WTC11 (cell line): Measurements from ENCODE around the gene PRDM15. TPM values are rescaled to one million over a fixed set of nuclear protein-coding genes. Genes with fewer than 3 reads are reported as not detected.

Experiments used
- ATAC-seq: fragments of 200-7000 bp; cut with Tn5 transposase; 2 replicates; pipeline ENCODE4 v1.10.0; 2021; ENCODE audit warnings: mild to moderate bottlenecking, moderate library complexity
- CTCF ChIA-PET: fragments of 300-600 bp; sonication (Branson Sonifier 250); formaldehyde crosslinking; loops from one replicate; lab custom pipeline; 2021; ENCODE audit warnings: antibody characterized with exemption; lab: Charles Lee
- POLR2A ChIA-PET: fragments of 350-600 bp; sonication (Branson Sonifier 250); formaldehyde crosslinking; loops from one replicate; lab custom pipeline; 2021; ENCODE audit warnings: antibody characterized with exemption; lab: Charles Lee
- DNase-seq: peaks from one replicate; pipeline ENCODE4 v3.0.0; 2021; ENCODE audit warnings: low spot score
- H3K27ac Mint-ChIP-seq: 2 replicates; pipeline ENCODE4 v1.8.0; 2021; ENCODE audit warnings: mixed read lengths
- H3K27me3 Mint-ChIP-seq: 2 replicates; pipeline ENCODE4 v1.8.0; 2021; ENCODE audit warnings: low read depth, mild to moderate bottlenecking, moderate library complexity, mixed read lengths
- H3K36me3 Mint-ChIP-seq: 2 replicates; pipeline ENCODE4 v1.8.0; 2021; ENCODE audit warnings: mixed read lengths
- H3K4me1 Mint-ChIP-seq: 2 replicates; pipeline ENCODE4 v1.8.0; 2022; ENCODE audit warnings: mixed read lengths
- H3K4me3 Mint-ChIP-seq: 2 replicates; pipeline ENCODE4 v1.8.0; 2021; ENCODE audit warnings: mild to moderate bottlenecking, moderate library complexity, mixed read lengths
- H3K9me3 Mint-ChIP-seq: 2 replicates; pipeline ENCODE4 v1.8.0; 2021; ENCODE audit warnings: mixed read lengths
- ARID4B ChIP-seq: sonication (generic); formaldehyde crosslinking; IDR thresholded peaks from 2 replicates; pipeline ENCODE4 v1.8.0; 2023; ENCODE audit warnings: missing genetic modification reagents, mild to moderate bottlenecking, borderline replicate concordance
- ATF2 ChIP-seq: sonication (generic); formaldehyde crosslinking; IDR thresholded peaks from 2 replicates; pipeline ENCODE4 v1.8.1; 2022; ENCODE audit warnings: low read depth, missing genetic modification reagents, borderline replicate concordance
- CREM ChIP-seq: sonication (generic); formaldehyde crosslinking; IDR thresholded peaks from 2 replicates; pipeline ENCODE4 v1.8.1; 2022; ENCODE audit warnings: mild to moderate bottlenecking, missing genetic modification reagents, moderate library complexity
- CTCF ChIP-seq: fragments of 200-600 bp; IDR thresholded peaks from 2 replicates; pipeline ENCODE4 v1.8.0; 2022; ENCODE audit warnings: antibody characterized with exemption
- E2F1 ChIP-seq: sonication (generic); formaldehyde crosslinking; IDR thresholded peaks from 2 replicates; pipeline ENCODE4 v1.8.0; 2022; ENCODE audit warnings: mild to moderate bottlenecking, missing genetic modification reagents
- ELF4 ChIP-seq: sonication (generic); formaldehyde crosslinking; IDR thresholded peaks from 2 replicates; pipeline ENCODE4 v1.8.1; 2022; ENCODE audit warnings: low read depth, mild to moderate bottlenecking, moderate library complexity, missing genetic modification reagents
- ERG ChIP-seq: fragments of 250-450 bp; sonication (Bioruptor Pico); IDR thresholded peaks from 2 replicates; pipeline ENCODE4 v1.8.0; 2021; ENCODE audit warnings: mild to moderate bottlenecking
- FOXP4 ChIP-seq: sonication (generic); formaldehyde crosslinking; IDR thresholded peaks from 2 replicates; pipeline ENCODE4 v1.8.0; 2022; ENCODE audit warnings: mild to moderate bottlenecking, missing genetic modification reagents
- GRHL2 ChIP-seq: fragments of 250-450 bp; sonication (Bioruptor Pico); IDR thresholded peaks from 2 replicates; pipeline ENCODE4 v1.8.0; 2022; ENCODE audit warnings: mild to moderate bottlenecking, moderate library complexity; ENCODE audit not compliant: insufficient replicate concordance, severe bottlenecking
- GTF2I ChIP-seq: fragments of 250-450 bp; sonication (Bioruptor Pico); conservative IDR thresholded peaks from 2 replicates; pipeline ENCODE4 v1.4.0; 2021; ENCODE audit warnings: mild to moderate bottlenecking
- JAZF1 ChIP-seq: fragments of 250-450 bp; sonication (Bioruptor Pico); IDR thresholded peaks from 2 replicates; pipeline ENCODE4 v1.9.0; 2021; ENCODE audit warnings: moderate library complexity, mild to moderate bottlenecking, inconsistent platforms
- NFE2L1 ChIP-seq: sonication (generic); formaldehyde crosslinking; IDR thresholded peaks from 2 replicates; pipeline ENCODE4 v1.8.1; 2023; ENCODE audit warnings: missing genetic modification reagents
- NR3C1 ChIP-seq: sonication (generic); formaldehyde crosslinking; conservative IDR thresholded peaks from 2 replicates; pipeline ENCODE4 v1.8.1; 2023; ENCODE audit warnings: low read depth, mild to moderate bottlenecking, missing genetic modification reagents
- RORB ChIP-seq: fragments of 250-450 bp; sonication (Bioruptor Pico); IDR thresholded peaks from 2 replicates; pipeline ENCODE4 v1.9.0; 2021; ENCODE audit warnings: mild to moderate bottlenecking
- TCF7 ChIP-seq: sonication (generic); formaldehyde crosslinking; IDR thresholded peaks from 2 replicates; pipeline ENCODE4 v1.8.0; 2022; ENCODE audit warnings: mild to moderate bottlenecking, low read depth, missing genetic modification reagents, moderate library complexity
- TP53 ChIP-seq: sonication (generic); formaldehyde crosslinking; IDR thresholded peaks from 2 replicates; pipeline ENCODE4 v1.8.1; 2023; ENCODE audit warnings: mild to moderate bottlenecking, missing genetic modification reagents
- USF1 ChIP-seq: sonication (generic); formaldehyde crosslinking; IDR thresholded peaks from 2 replicates; pipeline ENCODE4 v1.8.0; 2022; ENCODE audit warnings: mild to moderate bottlenecking, missing genetic modification reagents
- ZNF263 ChIP-seq: sonication (generic); formaldehyde crosslinking; IDR thresholded peaks from 2 replicates; pipeline ENCODE4 v1.8.1; 2022; ENCODE audit warnings: low read depth, mild to moderate bottlenecking, moderate library complexity, missing genetic modification reagents
- ZNF671 ChIP-seq: fragments of 250-450 bp; sonication (Bioruptor Pico); IDR thresholded peaks from 2 replicates; pipeline ENCODE4 v1.8.0; 2021; ENCODE audit warnings: mild to moderate bottlenecking
- total RNA-seq: library from RNA; stranded (reverse); gene quantifications from 3 replicates; pipeline ENCODE4 v1.2.3, GENCODE V29; 2021

PRDM15 gene
- total RNA-seq, 1 experiment from 2014 or later: 12.9 TPM

- H3K27me3 Mint-ChIP-seq: no peaks in the 10 kb centered on the region
- POLR2A ChIA-PET: no interaction called here
- no peaks in the 10 kb centered on the region for H3K4me1 Mint-ChIP-seq
- DNase-seq: no peak
- no peak overlapping the region for H3K4me3 Mint-ChIP-seq
- CTCF ChIA-PET: interaction anchor here (1.6 to 2.3 kb wide), 2 partner anchors 75 to 208 kb away, joined by 3 to 11 read pairs; no protein-coding TSS in a partner anchor
- no peaks in the 10 kb centered on the region for H3K9me3 Mint-ChIP-seq
- no peak overlapping the region for H3K27ac Mint-ChIP-seq
- no peak for ATAC-seq
- peaks cover 4% of the 10 kb centered on the region; the same call in 1 of the 2 replicates for H3K36me3 Mint-ChIP-seq
- TF ChIP-seq GRHL2 (CRISPR knock-in tag) (no peak), GTF2I (CRISPR knock-in tag) (no peak), ATF2 (CRISPR knock-in tag) (no peak), E2F1 (no peak), CTCF (no peak), JAZF1 (CRISPR knock-in tag) (no peak)
- TF ChIP-seq, all 79 proteins: peak for 0
Measured at GRCh38 chr21:41820384-41821080, 58.6 kb downstream of the PRDM15 start.

GRCh38 chr21:41819856-41820281 is 59.3 kb downstream of the PRDM15 start:
- Mint-ChIP-seq H3K36me3 (peaks cover 8% of the 10 kb centered on the region), H3K4me3 (no peak overlapping the region), H3K27me3 (no peaks in the 10 kb centered on the region), H3K9me3 (no peaks in the 10 kb centered on the region), H3K4me1 (no peaks in the 10 kb centered on the region), H3K27ac (no peak overlapping the region)
- POLR2A ChIA-PET: no interaction called here
- no peak for ATAC-seq
- CTCF ChIA-PET: interaction anchor here (1.6 to 2.3 kb wide), 2 partner anchors 74 to 208 kb away, joined by 3 to 11 read pairs; no protein-coding TSS in a partner anchor
- no peak for DNase-seq
- TF ChIP-seq TCF7 (no peak), TP53 (no peak), ZNF671 (CRISPR knock-in tag) (no peak), ZNF263 (CRISPR knock-in tag) (no peak), ERG (CRISPR knock-in tag) (no peak), ARID4B (no peak), NR3C1 (no peak), NFE2L1 (CRISPR knock-in tag) (no peak), CREM (CRISPR knock-in tag) (no peak), USF1 (no peak), ATF2 (CRISPR knock-in tag) (no peak), RORB (no peak), FOXP4 (CRISPR knock-in tag) (no peak), ELF4 (CRISPR knock-in tag) (no peak)
